Neural crest cell (in vitro differentiated cells): ENCODE data around the gene CYP26A1. TPM values are rescaled to one million over a fixed set of nuclear protein-coding genes. Genes with fewer than 3 reads are reported as not detected.
A peak's percentile ranks its signal among the peaks of the same experiment; 100 is the strongest.

Source experiments
- DNase-seq: peaks from one replicate; pipeline ENCODE4 v3.0.0; 2021; ENCODE audit warnings: low read depth, mixed read lengths, low spot score
- H3K27ac Mint-ChIP-seq: one replicate; pipeline ENCODE4 v1.8.0; 2021; ENCODE audit warnings: mild to moderate bottlenecking, mixed read lengths; ENCODE audit not compliant: unreplicated experiment
- H3K27me3 Mint-ChIP-seq: 2 replicates; pipeline ENCODE4 v1.8.0; 2021; ENCODE audit warnings: low read depth, mild to moderate bottlenecking, mixed read lengths
- H3K36me3 Mint-ChIP-seq: 2 replicates; pipeline ENCODE4 v1.8.0; 2021; ENCODE audit warnings: low read depth, mild to moderate bottlenecking, mixed read lengths
- H3K4me1 Mint-ChIP-seq: 2 replicates; pipeline ENCODE4 v1.8.0; 2021; ENCODE audit warnings: mixed read lengths
- H3K4me3 Mint-ChIP-seq: one replicate; pipeline ENCODE4 v1.8.0; 2021; ENCODE audit warnings: mild to moderate bottlenecking, mixed read lengths
- H3K9me3 Mint-ChIP-seq: 2 replicates; pipeline ENCODE4 v1.8.0; 2021; ENCODE audit warnings: mixed read lengths
- CTCF ChIP-seq: fragments of 200-600 bp; sonication (generic); conservative IDR thresholded peaks from 2 replicates; pipeline ENCODE4 v1.5.0; 2021; ENCODE audit warnings: antibody characterized with exemption, mild to moderate bottlenecking
- total RNA-seq: library from RNA; stranded (reverse); gene quantifications from 2 replicates; pipeline ENCODE4 v1.2.1, GENCODE V29; 2021

CYP26A1 gene
- total RNA-seq, 1 donor from 2014 or later = 0.23 TPM

GRCh38 chr10:93103953-93104352 is 30.3 kb downstream of the CYP26A1 start:
- H3K36me3 Mint-ChIP-seq = no peaks in the 10 kb centered on the region
- peaks cover 4% of the 10 kb centered on the region for H3K9me3 Mint-ChIP-seq
- H3K27me3 Mint-ChIP-seq = no peaks in the 10 kb centered on the region
- TF ChIP-seq CTCF = no peak
- no peak overlapping the region for H3K4me3 Mint-ChIP-seq
- no peaks in the 10 kb centered on the region for H3K4me1 Mint-ChIP-seq
- DNase-seq = no peak
- no peak overlapping the region for H3K27ac Mint-ChIP-seq

DNA sequence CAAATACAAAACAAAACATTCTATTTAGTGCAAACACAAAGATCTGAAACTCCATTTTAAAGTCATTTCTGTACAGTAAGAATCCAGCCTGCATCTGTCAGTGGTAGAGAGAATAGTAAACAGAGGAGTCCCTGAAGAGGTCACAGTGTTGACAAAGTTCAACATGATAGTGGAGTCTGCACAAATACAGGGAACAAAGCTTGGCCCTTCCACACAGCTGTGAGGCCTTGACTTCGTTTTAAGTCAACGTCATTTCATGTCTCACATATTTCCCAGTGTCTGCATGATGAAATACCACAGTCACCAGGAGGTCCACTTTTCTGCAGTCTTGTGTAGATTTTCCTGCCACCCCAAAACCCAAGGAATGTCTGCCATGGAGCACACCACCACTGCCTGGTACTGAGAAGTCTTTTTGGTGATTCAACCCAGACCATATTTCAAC is 33.0 kb downstream of the CYP26A1 start:
- peaks cover 2% of the 10 kb centered on the region for H3K9me3 Mint-ChIP-seq
- H3K27me3 Mint-ChIP-seq = peaks cover 2% of the 10 kb centered on the region
- no peak for TF ChIP-seq CTCF
- no peak overlapping the region for H3K27ac Mint-ChIP-seq
- no peak for DNase-seq
- H3K4me3 Mint-ChIP-seq = no peak overlapping the region
- no peaks in the 10 kb centered on the region for H3K4me1 Mint-ChIP-seq
- H3K36me3 Mint-ChIP-seq = no peaks in the 10 kb centered on the region

DNA sequence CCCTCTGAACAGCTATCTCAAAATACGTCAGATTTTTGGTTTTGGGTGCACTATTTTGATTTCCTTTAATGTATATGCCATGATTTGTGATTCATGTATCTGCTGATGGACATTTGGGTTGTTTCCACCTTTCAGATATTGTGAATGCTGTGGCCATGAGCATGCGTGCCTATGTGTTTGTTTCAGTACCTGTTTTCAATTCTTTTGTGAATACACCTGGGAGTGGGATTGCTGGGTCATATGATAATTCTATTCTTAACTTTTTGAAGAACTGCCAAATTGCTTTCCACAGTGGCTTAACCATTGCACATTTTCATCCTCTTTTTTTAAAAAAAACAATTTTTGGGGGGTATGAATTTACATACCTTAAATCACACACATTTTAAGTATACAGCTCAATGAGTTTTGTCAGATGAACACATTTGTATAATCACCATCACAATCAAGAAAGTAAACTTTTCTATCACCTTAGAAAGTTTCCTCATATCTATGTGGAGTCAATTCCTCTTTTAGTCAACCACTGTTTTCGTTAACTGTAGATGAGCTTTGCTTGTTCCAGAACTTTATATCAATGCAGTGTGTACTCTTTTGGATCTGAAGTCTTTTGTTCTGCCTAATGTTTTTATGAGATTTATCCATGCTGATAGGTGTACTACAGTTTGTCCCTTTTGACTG is 36.9 kb downstream of the CYP26A1 start:
- no peaks in the 10 kb centered on the region for H3K36me3 Mint-ChIP-seq
- peaks cover 15% of the 10 kb centered on the region for H3K27me3 Mint-ChIP-seq
- no peak for TF ChIP-seq CTCF
- no peaks in the 10 kb centered on the region for H3K4me1 Mint-ChIP-seq
- no peak overlapping the region for H3K27ac Mint-ChIP-seq
- no peaks in the 10 kb centered on the region for H3K9me3 Mint-ChIP-seq
- DNase-seq = no peak
- H3K4me3 Mint-ChIP-seq = no peak overlapping the region

DNA sequence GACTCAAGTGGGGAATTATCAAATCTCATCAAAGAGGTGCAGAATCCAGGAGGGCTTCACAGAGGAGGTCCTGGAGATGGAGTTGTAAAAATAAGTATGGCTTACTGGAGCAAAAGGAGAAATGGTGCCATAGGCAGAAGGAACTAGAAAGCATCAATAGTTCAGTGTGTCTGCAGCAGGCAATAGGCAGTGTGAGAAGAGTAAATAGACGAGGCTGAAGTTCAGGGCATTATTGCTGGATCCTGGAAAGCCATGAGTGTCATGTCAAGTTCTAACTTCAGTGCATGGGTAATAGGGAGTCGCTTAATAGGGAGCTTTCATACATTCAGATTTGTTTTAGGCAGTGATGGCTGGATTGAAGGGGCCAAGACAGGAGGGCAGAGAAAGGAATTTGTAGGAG is 39.3 kb downstream of the CYP26A1 start:
- DNase-seq = no peak
- H3K27ac Mint-ChIP-seq = no peak overlapping the region
- no peaks in the 10 kb centered on the region for H3K9me3 Mint-ChIP-seq
- H3K4me1 Mint-ChIP-seq = no peaks in the 10 kb centered on the region
- peaks cover 15% of the 10 kb centered on the region for H3K27me3 Mint-ChIP-seq
- no peak overlapping the region for H3K4me3 Mint-ChIP-seq
- no peak for TF ChIP-seq CTCF
- H3K36me3 Mint-ChIP-seq = peaks cover 2% of the 10 kb centered on the region

DNA sequence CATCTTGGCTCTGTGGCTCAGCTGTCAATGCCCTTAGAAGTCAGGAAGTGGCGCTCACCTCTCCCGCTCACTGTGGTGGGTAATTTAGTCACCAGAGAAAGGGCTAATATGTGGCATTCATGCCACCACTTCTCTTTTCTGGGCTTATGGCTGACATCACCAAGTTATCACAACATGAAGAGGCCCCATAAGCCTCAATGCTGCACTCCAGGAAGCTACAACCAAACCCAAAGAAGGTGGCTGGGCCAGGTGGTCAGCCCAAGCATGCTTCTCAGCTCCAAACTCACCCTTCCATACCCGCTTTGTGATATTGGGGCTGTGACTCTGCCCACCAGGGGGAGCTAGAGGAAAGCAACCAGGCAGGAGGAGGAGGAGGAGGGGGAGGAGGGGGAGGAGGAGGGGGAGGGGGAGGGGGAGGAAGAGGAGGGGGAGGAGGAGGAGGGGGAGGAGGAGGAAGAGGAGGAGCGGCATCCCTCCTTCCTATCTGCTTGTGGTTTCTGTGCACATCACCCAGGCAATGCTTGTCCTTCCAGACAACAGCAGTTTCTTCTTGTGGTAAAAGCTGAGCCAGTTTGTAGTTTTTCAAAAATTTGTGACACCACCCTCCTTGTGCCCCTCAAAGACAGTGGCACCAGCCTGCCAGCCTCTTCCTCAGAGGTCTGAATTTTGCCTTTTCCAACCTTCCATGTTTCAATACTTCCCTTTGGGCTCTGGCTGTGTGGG is 42.1 kb downstream of the CYP26A1 start:
- Mint-ChIP-seq H3K4me1 (no peaks in the 10 kb centered on the region), H3K36me3 (peaks cover 2% of the 10 kb centered on the region), H3K9me3 (no peaks in the 10 kb centered on the region), H3K27me3 (peaks cover 13% of the 10 kb centered on the region), H3K4me3 (no peak overlapping the region), H3K27ac (no peak overlapping the region)
- DNase-seq = peak; percentile 62
- TF ChIP-seq CTCF = peak; percentile 54
